Duodenal mucosa (tissue), 2 donors: Measurements from ENCODE around the gene ZNF536.

Experiments used
- H3K27ac ChIP-seq: one replicate; pipeline ENCODE4 v1.7.0; 2013; ENCODE audit warnings: low read depth, low read length
- H3K27me3 ChIP-seq, 2 donors: one replicate each; pipeline ENCODE4 v1.7.0; 2013; ENCODE audit warnings: low read length in 2 of 2, control low read depth in 1 of 2; ENCODE audit not compliant: insufficient read depth in 2 of 2, control insufficient read depth in 1 of 2
- H3K36me3 ChIP-seq, 2 donors: one replicate each; pipeline ENCODE4 v1.7.0; 2013; ENCODE audit warnings: low read length in 2 of 2, control low read depth in 1 of 2; ENCODE audit not compliant: insufficient read depth in 2 of 2, control insufficient read depth in 1 of 2
- H3K4me1 ChIP-seq, 2 donors: one replicate each; pipeline ENCODE4 v1.7.0; 2013; ENCODE audit warnings: low read length in 2 of 2, control low read depth in 1 of 2; ENCODE audit not compliant: insufficient read depth in 2 of 2, control insufficient read depth in 1 of 2
- H3K4me3 ChIP-seq, 2 donors: one replicate each; pipeline ENCODE4 v1.7.0; 2013; ENCODE audit warnings: low read length in 2 of 2, low read depth in 1 of 2
- H3K9ac ChIP-seq, 2 donors: one replicate each; pipeline ENCODE4 v1.7.0; 2013; ENCODE audit warnings: low read length in 2 of 2, low read depth in 1 of 2
- H3K9me3 ChIP-seq, 2 donors: one replicate each; pipeline ENCODE4 v1.7.0; 2013; ENCODE audit warnings: low read length in 2 of 2, control low read depth in 1 of 2; ENCODE audit not compliant: control insufficient read depth in 1 of 2

The ZNF536 gene

GRCh38 chr19:30593975-30594745, 222.0 kb downstream of the ZNF536 start:
- Histone ChIP-seq H3K4me1 (no peaks in the 10 kb centered on the region), H3K4me3 (no peak overlapping the region), H3K36me3 (no peaks in the 10 kb centered on the region), H3K27me3 (no peaks in the 10 kb centered on the region), H3K27ac (no peak overlapping the region), H3K9ac (no peak overlapping the region), H3K9me3 (no peaks in the 10 kb centered on the region)

- no peaks in the 10 kb centered on the region for H3K36me3 ChIP-seq
- H3K4me1 ChIP-seq: no peaks in the 10 kb centered on the region
- no peaks in the 10 kb centered on the region for H3K9me3 ChIP-seq
- no peak overlapping the region for H3K27ac ChIP-seq
- no peak overlapping the region for H3K9ac ChIP-seq
- no peak overlapping the region for H3K4me3 ChIP-seq
- H3K27me3 ChIP-seq: no peaks in the 10 kb centered on the region
Observed at GRCh38 chr19:30596268-30596667, 224.1 kb downstream of the ZNF536 start.

- Histone ChIP-seq H3K4me3 (no peak overlapping the region), H3K27ac (no peak overlapping the region), H3K4me1 (no peaks in the 10 kb centered on the region), H3K9ac (no peak overlapping the region), H3K36me3 (no peaks in the 10 kb centered on the region), H3K9me3 (no peaks in the 10 kb centered on the region), H3K27me3 (no peaks in the 10 kb centered on the region)
Observed at GRCh38 chr19:30596813-30597399, 224.7 kb downstream of the ZNF536 start.

GRCh38 chr19:30598688-30599087, 226.5 kb downstream of the ZNF536 start:
- Histone ChIP-seq H3K27ac (no peak overlapping the region), H3K9me3 (no peaks in the 10 kb centered on the region), H3K36me3 (no peaks in the 10 kb centered on the region), H3K27me3 (no peaks in the 10 kb centered on the region), H3K9ac (no peak overlapping the region), H3K4me1 (no peaks in the 10 kb centered on the region), H3K4me3 (no peak overlapping the region)

- Histone ChIP-seq H3K9ac (no peak overlapping the region), H3K27me3 (no peaks in the 10 kb centered on the region), H3K9me3 (no peaks in the 10 kb centered on the region), H3K36me3 (no peaks in the 10 kb centered on the region), H3K4me3 (no peak overlapping the region), H3K27ac (no peak overlapping the region), H3K4me1 (no peaks in the 10 kb centered on the region)
Observed at GRCh38 chr19:30602661-30603350, 230.6 kb downstream of the ZNF536 start.

GRCh38 chr19:30604657-30605056, 232.5 kb downstream of the ZNF536 start:
- no peaks in the 10 kb centered on the region for H3K9me3 ChIP-seq
- H3K4me1 ChIP-seq: no peaks in the 10 kb centered on the region
- no peak overlapping the region for H3K9ac ChIP-seq
- H3K4me3 ChIP-seq: no peak overlapping the region
- no peaks in the 10 kb centered on the region for H3K27me3 ChIP-seq
- no peak overlapping the region for H3K27ac ChIP-seq
- no peaks in the 10 kb centered on the region for H3K36me3 ChIP-seq

- Histone ChIP-seq H3K36me3 (no peaks in the 10 kb centered on the region), H3K27ac (no peak overlapping the region), H3K9ac (no peak overlapping the region), H3K27me3 (no peaks in the 10 kb centered on the region), H3K4me1 (no peaks in the 10 kb centered on the region), H3K9me3 (no peaks in the 10 kb centered on the region), H3K4me3 (no peak overlapping the region)
Observed at GRCh38 chr19:30605333-30605732, 233.1 kb downstream of the ZNF536 start.

- no peaks in the 10 kb centered on the region for H3K36me3 ChIP-seq
- H3K9me3 ChIP-seq: no peaks in the 10 kb centered on the region
- H3K4me1 ChIP-seq: no peaks in the 10 kb centered on the region
- no peak overlapping the region for H3K4me3 ChIP-seq
- H3K9ac ChIP-seq: no peak overlapping the region
- H3K27me3 ChIP-seq: no peaks in the 10 kb centered on the region
- H3K27ac ChIP-seq: no peak overlapping the region
Observed at GRCh38 chr19:30606114-30607050, 234.2 kb downstream of the ZNF536 start.
